Hepatocyte (in vitro differentiated cells): ENCODE data around the gene SLC15A5.

ENCODE experiments used
- CTCF ChIP-seq: fragments of 200-600 bp; sonication (generic); IDR thresholded peaks from 2 replicates; pipeline ENCODE4 v1.5.1; 2016; ENCODE audit warnings: antibody characterized with exemption, mild to moderate bottlenecking; ENCODE audit not compliant: poor library complexity
- EZH2 ChIP-seq: fragments of 200-600 bp; sonication (generic); IDR thresholded peaks from 2 replicates; pipeline ENCODE4 v1.6.1; 2016; ENCODE audit warnings: antibody characterized with exemption, mild to moderate bottlenecking, borderline replicate concordance
- EZH2phosphoT487 ChIP-seq: fragments of 200-600 bp; sonication (generic); IDR thresholded peaks from one replicate; pipeline ENCODE4 v1.6.1; 2018; ENCODE audit warnings: antibody characterized with exemption, mild to moderate bottlenecking, low read depth, moderate library complexity; ENCODE audit not compliant: unreplicated experiment, severe bottlenecking

- TF ChIP-seq CTCF (peak; percentile 33), EZH2phosphoT487 (no peak), EZH2 (no peak)
Measured at GRCh38 chr12:16189849-16190248, 87.6 kb downstream of the SLC15A5 start.
